MV-4-11 (cell line): ENCODE data around the gene MYO15A.

Experiments used
- DNase-seq: peaks from one replicate; lab custom pipeline; 2025; lab: John Stamatoyannopoulos, UW

MYO15A gene

DNA sequence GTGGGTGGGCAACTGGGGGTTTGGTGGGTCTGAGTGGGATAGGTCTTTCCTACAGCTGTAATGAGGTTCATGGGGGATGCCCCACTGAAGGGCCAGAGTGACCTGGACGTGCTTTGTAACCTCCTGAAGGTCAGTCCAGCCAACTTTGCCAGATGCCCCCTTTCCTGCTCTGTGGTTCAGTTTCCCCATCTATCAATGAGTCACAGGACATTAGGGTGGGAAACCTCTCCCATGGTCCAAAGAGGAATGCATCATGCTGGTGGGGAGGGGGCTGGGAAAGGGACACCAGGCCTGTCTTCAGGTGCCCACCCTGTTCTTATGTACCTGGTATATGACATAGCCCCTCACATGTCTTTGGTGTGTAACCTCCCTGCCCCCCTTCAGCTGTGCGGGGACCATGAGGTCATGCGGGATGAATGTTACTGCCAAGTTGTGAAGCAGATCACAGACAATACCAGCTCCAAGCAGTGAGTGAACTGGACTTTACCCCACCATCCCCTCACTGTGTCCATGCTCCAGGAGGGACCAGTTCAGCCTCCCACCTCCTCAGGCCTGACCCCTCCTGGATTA is 51.1 kb downstream of the MYO15A start:
- DNase-seq: no peak

DNA sequence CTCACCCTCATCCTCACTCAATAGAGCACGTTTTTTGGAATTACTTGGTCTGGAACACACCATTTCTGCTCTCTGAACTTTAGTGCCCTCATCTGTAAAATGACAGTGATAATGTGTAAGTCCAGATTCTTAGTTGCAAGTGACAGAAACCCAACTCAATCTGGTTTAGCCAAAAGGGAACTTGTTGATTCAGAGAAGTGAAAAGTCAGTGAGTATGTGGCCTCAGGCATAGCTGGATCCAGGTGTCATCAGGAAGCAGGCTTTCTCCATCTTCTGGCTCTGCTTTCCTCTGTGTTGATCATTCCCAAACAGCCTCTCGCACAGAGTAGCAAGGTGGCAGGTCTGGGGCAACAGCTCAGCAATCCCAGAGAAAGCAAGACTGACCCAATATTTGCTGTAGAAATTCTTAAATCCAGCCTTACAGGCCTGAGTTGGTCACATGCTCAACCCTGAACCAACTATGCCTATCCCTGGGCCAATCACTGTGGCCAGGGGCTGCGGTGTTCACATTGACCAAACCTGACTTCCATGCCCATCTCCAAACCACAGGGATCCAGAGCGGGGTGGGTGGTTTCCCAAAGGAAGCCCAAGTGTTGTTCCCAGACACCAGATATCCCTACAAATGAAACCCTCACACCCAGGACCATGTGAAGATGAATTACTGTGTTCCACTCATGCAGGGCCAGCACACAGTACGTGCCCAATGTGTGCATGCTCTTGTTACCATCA is 51.7 kb downstream of the MYO15A start:
- no peak for DNase-seq

DNA sequence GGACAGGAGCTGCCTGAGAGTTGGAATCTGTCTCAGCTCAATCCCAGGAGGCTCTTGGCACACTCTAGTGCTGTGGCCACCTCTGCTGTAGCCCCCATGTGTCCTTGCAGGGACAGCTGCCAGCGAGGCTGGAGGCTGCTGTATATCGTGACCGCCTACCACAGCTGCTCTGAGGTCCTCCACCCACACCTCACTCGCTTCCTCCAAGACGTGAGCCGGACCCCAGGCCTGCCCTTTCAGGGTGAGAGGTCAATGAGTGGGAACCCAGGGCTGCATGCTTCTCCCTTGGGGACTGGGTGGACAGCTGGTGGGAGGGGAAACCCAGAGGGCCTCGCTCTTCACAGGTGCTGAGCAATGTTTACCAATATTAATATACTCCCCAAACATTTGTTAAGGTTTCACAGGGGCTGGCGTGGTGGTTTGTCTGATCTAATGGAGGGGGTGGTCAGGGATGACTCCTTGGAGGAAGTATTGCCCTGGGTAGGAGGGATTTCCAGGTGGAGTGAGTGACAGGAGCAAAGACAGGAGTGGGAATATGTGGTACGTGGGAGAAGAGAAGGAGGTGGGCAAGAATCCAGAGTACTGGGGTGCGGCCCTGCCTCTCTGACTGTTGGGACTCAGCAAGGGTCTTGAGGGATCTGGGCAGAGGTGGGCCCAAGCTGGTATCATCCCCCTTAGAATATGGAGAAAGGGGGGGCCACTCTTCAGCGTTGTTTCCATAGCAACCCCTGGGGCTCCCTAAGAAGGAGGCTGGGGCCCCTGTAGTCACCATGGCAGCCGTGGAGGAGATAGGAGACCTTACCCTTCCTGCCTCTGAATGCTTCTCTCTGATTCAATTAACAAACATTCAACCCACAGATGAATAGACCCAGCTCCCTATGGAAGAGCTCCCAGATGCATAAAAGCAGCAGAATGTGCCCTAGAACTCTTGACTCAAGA is 52.9 kb downstream of the MYO15A start:
- no peak for DNase-seq

DNA sequence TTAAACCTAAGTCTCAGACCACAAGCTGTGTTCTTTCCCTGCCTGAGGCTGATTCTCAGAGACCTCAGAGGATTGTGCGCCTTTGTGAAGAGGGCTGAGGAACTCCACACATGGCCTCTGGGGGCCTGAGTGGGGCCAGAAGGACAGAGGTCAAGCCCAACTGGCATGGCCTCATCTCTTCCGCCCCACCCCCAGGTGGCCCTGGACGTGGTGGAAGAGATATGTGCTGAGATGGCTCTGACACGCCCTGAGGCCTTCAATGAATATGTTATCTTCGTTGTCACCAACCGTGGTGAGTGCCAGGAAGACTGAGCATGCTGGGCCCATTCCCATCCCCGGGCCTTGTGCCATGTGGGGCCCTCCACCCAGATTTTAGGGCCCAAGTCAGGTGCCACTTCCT is 55.0 kb downstream of the MYO15A start:
- no peak for DNase-seq

DNA sequence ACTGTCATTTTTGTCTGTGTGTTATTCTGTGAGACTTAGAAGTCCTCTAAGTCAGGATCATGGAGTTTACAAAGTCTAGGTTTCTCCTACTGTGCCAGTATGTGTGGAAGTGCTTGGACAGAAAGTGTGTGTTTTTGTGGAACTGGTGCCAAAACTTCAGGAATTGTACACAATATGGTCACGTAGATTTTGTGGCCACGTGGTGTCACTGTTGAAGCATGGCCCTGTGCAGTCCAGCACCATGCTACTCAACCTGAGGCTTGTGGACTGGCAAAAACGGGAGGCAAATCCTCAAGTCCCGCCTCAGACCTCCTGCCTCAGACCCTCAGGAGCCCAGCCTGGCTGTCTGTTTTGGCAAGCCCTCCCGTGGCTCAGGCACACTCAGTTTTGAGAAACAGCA is 58.3 kb downstream of the MYO15A start:
- no peak for DNase-seq

DNA sequence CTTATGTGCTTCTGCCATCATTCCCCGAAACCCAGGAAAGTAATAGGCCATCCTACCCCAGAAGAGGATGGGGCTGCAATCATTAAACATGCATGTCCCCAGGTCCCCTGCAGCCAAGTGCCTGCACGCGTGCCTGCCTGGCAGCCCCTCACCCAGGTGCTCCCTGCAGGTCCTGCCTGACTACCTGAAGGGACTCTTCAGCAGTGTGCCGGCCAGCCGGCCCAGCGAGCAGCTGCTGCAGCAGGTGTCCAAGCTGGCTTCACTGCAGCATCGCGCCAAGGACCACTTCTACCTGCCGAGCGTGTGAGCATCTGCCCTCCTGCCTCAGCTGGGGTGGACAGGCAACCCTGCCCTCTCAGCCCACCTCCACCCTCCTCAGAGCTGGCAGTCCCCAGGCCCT is 58.9 kb downstream of the MYO15A start:
- DNase-seq: no peak

DNA sequence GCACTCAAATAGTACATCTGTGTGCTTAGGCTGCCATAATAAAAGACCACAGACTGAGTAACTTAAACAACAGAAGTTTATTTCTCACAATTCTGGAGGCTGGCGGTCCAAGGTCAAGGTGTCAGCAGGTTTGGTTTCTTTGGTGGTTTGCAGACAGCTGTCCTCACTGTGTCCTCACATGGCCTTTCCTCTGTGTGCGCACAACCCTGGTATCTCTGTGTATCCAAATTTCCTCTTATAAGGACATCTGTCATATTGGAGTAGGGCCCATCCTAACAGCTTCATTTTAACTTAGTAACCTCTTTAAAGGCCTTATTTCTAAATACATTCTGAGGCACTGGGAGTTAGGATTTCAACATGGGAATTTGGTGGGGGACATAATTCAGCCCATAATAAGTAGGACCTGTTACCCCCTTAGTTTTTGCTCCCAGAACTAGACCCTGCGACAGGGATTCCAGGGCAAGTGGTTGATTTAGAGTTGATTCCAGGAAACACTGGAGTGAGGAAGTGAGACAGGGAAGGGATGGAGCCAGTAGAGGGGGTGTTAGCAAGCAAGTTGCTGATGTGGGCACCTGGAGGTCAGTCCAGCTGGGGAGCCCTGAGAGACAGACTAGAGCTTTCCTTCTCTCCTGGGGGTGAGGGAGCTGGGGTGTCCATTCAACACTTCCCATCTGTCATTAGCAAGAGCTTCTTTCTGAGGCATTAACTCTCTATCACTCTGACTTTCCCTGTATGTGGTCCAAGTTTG is 64.1 kb downstream of the MYO15A start:
- no peak for DNase-seq

DNA sequence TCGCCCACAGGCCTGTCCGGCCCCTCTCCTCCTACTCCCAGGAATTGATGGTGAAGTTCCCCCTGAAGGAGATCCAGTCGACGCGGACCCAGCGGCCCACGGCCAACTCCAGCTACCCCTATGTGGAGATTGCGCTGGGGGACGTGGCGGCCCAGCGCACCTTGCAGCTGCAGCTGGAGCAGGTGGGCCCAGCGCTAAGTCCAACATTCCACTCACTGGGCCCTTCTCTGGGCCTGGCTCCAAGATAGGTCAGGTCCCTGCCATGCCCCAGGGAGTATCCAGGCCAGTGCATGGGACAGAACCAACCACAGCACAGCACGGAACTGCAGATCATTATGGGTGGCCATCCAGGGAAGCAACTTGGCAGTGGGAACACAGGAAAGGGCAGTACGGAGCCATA is 65.2 kb downstream of the MYO15A start:
- DNase-seq: no peak

DNA sequence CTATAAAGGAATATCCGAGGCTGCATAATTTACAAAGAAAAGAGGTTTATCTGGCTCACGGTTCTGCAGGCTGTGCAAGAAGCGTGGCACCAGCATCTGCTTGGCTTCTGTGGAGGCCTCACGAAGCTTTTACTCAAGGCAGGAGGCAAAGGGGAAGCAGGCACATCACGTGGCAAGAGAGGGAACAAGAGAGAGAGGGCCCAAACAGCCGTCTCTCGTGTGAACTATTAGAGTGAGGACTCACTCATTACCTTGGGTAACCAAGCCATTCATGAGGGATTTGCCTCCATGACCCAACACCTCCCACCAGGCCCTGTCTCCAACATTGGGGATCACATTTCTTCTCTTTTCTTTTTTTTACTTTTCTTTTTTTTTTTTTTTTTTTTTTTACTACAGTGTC is 67.6 kb downstream of the MYO15A start:
- DNase-seq: peak; percentile 72

DNA sequence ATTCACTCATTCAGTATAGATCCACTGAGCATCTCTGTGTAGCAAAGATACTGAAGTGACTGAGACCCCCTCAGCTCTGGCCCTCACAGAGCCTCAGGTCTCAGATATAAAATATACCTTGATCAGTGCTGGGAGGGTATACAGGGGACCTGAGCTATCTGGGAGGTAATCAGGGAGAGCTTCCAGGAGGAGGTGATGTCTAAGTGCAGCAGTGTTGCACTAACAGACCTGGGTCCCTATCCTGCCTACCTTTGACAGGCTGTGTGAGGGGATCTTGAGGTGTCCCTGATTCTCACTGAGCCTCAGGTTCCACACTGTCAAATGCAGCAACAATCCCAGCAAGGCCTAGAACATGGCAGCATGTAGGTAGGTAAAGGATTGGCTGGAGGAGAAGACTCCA is 68.6 kb downstream of the MYO15A start:
- no peak for DNase-seq

DNA sequence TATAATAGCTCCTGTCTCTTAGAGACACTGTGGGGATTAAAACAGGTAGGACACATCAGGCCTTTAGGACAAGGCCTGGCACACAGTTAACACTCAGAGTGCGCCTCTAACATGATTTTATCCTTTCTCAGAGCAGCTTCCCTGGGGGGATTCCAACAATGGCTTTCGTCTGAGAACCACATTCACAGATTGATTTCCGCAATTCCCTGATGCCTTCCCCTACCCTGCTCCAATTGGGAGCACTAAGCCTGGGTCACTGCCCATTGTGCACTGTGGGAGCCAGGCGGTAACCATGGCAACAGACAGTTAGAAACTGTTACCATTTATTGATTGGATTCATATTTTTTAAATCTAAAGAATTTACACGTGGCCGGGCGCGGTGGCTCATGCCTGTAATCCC is 69.2 kb downstream of the MYO15A start:
- no peak for DNase-seq

DNA sequence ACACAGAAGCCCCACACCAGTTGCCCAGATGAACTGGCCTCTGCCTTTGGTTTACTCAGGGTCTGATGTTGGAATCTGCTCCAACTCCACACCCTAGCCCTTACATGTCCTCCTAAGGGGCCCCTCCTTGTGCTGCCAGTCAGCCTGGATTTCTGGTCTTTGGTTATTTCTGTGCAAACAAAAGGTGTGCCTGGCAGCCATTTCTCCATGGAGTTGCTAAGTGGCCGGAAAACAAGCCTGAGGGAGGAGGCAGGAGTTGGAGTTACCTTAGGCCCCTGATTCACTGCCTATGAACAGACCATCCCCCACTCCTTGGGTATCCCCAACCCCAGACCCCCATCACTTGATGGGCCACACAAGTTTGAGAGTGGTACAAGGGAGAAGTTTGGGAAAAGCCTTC is 70.6 kb downstream of the MYO15A start:
- no peak for DNase-seq

DNA sequence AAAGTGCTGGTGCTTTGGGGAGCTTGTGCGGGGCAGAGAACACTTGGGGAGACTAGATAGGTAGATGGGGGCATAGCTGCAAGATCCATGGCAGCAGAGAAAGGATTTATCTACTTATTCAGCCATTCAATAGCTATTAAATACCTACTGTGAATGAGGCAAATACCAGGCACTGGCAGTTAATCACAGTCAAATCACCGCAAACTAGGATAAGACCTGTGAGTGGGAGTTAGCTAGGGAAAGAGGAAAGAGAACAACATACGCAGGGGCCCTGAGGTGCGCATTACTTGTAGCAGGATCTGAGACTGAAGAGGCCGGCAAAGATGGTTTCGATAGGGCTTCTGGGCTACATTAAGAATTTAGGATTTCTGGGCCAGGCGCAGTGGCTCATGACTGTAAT is 71.2 kb downstream of the MYO15A start:
- DNase-seq: no peak

DNA sequence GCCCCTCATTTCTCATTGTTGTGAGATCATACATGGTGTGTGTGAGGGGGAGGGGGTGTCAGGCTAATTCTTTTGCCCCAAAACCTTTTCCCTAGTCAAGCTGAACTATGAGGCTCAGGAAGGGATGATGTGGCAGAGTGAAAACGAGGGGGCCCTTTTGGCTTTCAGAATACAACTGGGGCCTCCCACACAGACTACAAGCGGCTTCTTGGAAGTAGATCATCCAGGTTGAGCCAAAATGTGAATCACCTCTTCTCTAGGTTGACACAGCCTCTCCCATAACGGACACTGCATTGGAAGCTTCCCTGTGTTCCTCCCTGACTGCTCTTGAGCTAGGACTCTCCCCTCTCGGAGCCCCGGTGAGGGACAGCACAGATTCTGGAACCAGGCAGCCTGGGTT is 72.8 kb downstream of the MYO15A start:
- DNase-seq: no peak

DNA sequence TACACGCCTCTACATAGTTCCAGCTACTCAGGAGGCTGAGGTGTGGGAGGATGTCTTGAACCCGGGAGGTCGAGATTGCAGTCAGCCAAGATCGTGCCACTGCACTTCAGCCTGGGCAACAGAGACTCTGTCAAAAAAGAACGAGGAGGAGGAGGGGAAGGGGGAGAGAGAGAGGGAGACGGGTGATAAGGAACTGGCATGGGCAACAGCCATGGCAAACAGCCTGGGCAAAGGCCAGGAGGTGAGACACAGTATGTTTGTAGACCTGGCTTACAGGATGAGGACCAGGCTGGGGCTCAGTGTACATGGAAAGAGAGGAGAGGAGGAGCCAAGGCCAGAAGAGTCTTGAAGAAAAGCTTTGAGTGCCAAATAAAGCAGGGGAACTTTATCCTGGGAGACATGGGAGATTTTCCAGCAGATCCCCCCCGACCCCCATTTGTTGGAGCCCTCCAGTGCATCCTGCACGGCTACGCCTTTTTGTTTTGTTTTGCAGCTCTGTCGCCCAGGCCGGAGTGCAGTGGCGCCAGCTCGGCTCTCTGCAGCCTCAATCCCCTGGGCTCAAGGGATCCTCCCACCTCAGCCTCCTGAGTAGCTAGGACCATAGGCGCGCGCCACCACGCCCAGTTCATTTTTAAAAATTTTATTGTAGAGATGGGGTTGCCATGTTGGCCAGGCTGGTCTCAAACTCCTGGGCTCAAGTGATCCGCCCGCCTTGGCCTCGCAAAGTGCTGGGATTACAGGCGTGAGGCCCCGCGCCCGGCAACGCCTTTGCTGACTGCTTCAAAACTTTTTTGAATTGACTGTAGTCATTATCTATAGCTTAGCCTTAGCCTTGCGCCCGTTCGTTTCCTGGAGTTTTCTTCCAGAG is 73.8 kb downstream of the MYO15A start:
- DNase-seq: no peak

DNA sequence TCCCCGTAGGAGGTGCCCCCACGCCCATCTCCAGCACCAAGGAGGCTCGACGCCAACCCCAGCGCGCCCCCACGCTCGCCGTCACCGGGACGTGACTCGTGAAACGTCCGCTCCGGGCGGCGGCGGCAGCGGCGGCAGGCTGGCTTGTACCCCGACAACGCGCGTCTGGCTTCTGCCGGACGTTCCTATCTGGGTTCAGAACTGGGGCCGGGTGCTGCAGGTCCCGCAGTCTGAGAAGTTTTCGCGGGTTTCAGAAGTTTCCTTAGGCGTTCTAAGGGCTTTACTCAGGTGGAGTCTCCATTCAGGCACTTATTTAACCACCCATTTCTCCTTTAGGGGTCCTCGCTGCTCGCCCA is 74.4 kb downstream of the MYO15A start:
- peak; percentile 90 for DNase-seq

DNA sequence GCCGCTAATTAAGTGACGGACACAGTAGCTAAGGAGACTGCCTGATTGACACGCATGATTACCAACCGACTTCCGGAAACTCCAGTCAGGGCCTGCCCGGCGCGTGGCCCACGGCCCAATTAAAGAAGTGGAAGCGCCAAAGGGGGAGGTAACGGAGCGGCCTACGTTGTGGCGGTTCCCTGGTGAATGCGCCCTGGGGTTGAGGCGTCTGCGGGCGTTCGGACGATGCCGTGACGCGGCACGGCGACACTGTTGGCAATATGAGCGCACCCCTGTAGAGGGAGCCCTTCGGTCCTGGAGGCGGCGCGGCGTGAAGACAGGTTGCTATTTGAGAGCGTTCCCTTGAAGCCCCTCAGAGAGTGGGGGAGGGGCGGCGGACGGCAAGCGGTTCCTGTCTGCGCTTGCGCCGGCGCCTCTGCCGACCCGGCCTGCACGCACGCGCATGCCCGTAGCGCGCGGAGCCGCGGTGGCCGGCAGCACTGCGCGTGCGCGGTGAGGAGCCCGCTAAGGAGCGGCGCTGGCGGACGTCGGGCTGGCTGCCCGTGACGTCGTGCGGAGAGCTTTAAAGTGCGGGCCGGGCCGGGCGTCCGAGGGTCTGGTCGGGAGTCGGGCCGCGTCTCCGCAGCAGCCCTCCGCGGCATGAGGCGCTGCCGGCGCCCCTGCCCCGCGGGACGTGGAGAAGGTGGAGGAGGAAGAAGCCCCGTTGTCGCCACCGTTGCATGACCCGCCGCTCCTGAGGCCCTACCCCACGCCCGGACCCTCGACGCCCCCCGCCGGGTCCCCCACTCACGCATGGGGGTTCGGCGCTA is 75.0 kb downstream of the MYO15A start, which contains the start of gene ALKBH5:
TSS of gene ALKBH5 (plus strand) at position 495 of the 809 bp plus-strand sequence. CDS start 416 bp downstream, outside the sequence.
- peak; percentile 99 for DNase-seq

DNA sequence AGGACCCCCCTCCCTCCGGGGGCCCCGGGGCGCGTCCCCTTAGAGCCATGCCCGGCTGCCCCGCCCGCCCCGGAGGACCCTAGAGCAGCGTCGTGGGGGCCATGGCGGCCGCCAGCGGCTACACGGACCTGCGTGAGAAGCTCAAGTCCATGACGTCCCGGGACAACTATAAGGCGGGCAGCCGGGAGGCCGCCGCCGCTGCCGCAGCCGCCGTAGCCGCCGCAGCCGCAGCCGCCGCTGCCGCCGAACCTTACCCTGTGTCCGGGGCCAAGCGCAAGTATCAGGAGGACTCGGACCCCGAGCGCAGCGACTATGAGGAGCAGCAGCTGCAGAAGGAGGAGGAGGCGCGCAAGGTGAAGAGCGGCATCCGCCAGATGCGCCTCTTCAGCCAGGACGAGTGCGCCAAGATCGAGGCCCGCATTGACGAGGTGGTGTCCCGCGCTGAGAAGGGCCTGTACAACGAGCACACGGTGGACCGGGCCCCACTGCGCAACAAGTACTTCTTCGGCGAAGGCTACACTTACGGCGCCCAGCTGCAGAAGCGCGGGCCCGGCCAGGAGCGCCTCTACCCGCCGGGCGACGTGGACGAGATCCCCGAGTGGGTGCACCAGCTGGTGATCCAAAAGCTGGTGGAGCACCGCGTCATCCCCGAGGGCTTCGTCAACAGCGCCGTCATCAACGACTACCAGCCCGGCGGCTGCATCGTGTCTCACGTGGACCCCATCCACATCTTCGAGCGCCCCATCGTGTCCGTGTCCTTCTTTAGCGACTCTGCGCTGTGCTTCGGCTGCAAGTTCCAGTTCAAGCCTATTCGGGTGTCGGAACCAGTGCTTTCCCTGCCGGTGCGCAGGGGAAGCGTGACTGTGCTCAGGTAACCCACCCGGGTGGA is 75.8 kb downstream of the MYO15A start:
- DNase-seq: peak; percentile 45

DNA sequence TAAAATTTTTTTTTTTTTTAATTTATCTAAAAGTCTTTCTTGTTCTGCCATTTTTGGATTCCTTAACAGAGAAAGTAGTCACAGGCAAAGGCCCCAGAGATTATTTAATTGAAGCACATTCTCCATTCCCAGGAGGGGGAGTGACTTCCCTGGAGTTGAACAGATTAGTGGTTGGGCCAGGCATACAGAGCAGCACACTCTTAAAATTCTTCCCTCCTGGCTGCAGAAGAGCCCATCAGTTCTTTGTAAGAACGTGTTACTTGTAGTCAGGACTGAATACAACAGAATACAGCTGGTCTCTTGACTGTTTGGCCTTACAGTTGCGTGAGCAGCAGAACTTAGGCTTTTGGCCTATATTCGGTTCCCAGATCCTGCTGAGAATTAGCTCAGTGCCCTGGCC is 76.8 kb downstream of the MYO15A start:
- DNase-seq: no peak
